ENCODE measurements around the gene SDF4. TPM values are rescaled to one million over a fixed set of nuclear protein-coding genes. Genes with fewer than 3 reads are reported as not detected.

SDF4 gene
- total RNA-seq, 4 donors from 2014 or later = 51.0 to 94.2 (median 79.4) TPM

GRCh38 chr1:1170215-1171091 is 61.3 kb downstream of the SDF4 start:
- Histone ChIP-seq H3K4me3 (no peak overlapping the region), H3K4me1 (peaks cover 3 to 10% of the 10 kb centered on the region in 2 donors), H3K27me3 (peaks cover 10 to 72% (median 38%) of the 10 kb centered on the region in 3 donors), H3K27ac (no peak overlapping the region), H3K9me3 (no peaks in the 10 kb centered on the region), H3K36me3 (no peaks in the 10 kb centered on the region)
- in situ Hi-C loops (cut with MboI; ENCODE audit: low sequenced_read_pairs in 4 of 4) (no loop called here), intact Hi-C loops (cut with DNase I; ENCODE audit: low total_unique reads) (no loop called here)
- ATAC-seq (no peak), DNase-seq (no peak)
- no peak for TF ChIP-seq POLR2A (IDR thresholded peaks at IDR 0.05)
- TF ChIP-seq CTCF (IDR thresholded peaks at IDR 0.05 in 4 of 5, conservative IDR thresholded peaks at IDR 0.05 in 1 of 5) = no peak

- peaks cover 4 to 13% of the 10 kb centered on the region in 2 donors for H3K4me1 ChIP-seq
- no peaks in the 10 kb centered on the region for H3K36me3 ChIP-seq
- no peak overlapping the region for H3K4me3 ChIP-seq
- no peaks in the 10 kb centered on the region for H3K9me3 ChIP-seq
- peaks cover 10 to 64% (median 38%) of the 10 kb centered on the region in 3 donors for H3K27me3 ChIP-seq
- no peak overlapping the region for H3K27ac ChIP-seq
- DNase-seq (no peak), ATAC-seq (no peak)
- in situ Hi-C loops (cut with MboI; ENCODE audit: low sequenced_read_pairs in 4 of 4) = no loop called here
- intact Hi-C loops (cut with DNase I; ENCODE audit: low total_unique reads) = no loop called here
- TF ChIP-seq POLR2A (IDR thresholded peaks at IDR 0.05) (no peak), CTCF (IDR thresholded peaks at IDR 0.05 in 4 of 5, conservative IDR thresholded peaks at IDR 0.05 in 1 of 5) (no peak)
These were observed 62.2 kb downstream of the SDF4 start for GRCh38 chr1:1169429-1170214.

- Histone ChIP-seq H3K27ac (no peak overlapping the region), H3K36me3 (no peaks in the 10 kb centered on the region), H3K9me3 (no peaks in the 10 kb centered on the region), H3K4me1 (peaks cover 4 to 13% of the 10 kb centered on the region in 2 donors), H3K27me3 (peaks cover 8 to 59% (median 29%) of the 10 kb centered on the region in 3 donors), H3K4me3 (no peak overlapping the region)
- in situ Hi-C loops (cut with MboI; ENCODE audit: low sequenced_read_pairs in 4 of 4) = no loop called here
- TF ChIP-seq CTCF (IDR thresholded peaks at IDR 0.05 in 4 of 5, conservative IDR thresholded peaks at IDR 0.05 in 1 of 5) (no peak), POLR2A (IDR thresholded peaks at IDR 0.05) (no peak)
- no peak for DNase-seq
- intact Hi-C loops (cut with DNase I; ENCODE audit: low total_unique reads) = no loop called here
- no peak for ATAC-seq
These were observed 63.1 kb downstream of the SDF4 start for GRCh38 chr1:1168451-1169411.

GRCh38 chr1:1167841-1168450 is 63.9 kb downstream of the SDF4 start:
- no peak overlapping the region for H3K4me3 ChIP-seq
- in situ Hi-C loops (cut with MboI; ENCODE audit: low sequenced_read_pairs in 4 of 4) = no loop called here
- peaks cover 8 to 51% (median 22%) of the 10 kb centered on the region in 3 donors for H3K27me3 ChIP-seq
- TF ChIP-seq CTCF (IDR thresholded peaks at IDR 0.05 in 4 of 5, conservative IDR thresholded peaks at IDR 0.05 in 1 of 5) (no peak), POLR2A (IDR thresholded peaks at IDR 0.05) (no peak)
- DNase-seq (no peak), ATAC-seq (no peak)
- no peaks in the 10 kb centered on the region for H3K36me3 ChIP-seq
- peaks cover 4 to 13% of the 10 kb centered on the region in 2 donors for H3K4me1 ChIP-seq
- no peak overlapping the region for H3K27ac ChIP-seq
- intact Hi-C loops (cut with DNase I; ENCODE audit: low total_unique reads) = no loop called here
- H3K9me3 ChIP-seq = no peaks in the 10 kb centered on the region

All from gastrocnemius medialis (tissue), 4 donors.